ENCODE data around the gene MKLN1.

DNA sequence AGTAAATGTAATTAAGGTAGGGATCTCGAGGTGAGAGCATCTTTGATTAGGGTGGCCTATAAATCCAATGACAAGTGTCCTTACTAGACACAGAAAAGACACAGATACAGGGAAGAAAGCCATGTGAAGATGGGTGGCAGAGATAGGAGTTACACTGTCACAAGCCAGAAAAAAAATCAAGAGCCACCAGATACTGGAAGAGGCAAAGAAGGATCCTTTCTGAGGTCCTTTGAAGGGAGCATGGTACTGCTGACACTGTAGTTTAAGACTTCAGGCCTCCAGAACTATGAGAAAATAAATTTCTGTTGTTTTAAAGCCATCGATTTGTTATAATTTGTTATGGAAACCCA lies 56.6 kb downstream of the MKLN1 start:
- TF ChIP-seq CTCF (conservative IDR thresholded peaks at IDR 0.05; ENCODE audit: low read depth, low read length): no peak
- TF ChIP-seq EZH2 (IDR thresholded peaks at IDR 0.05; ENCODE audit: borderline replicate concordance, low read depth, low read length, poor library complexity, severe bottlenecking): no peak
